Liver (tissue), 9 donors: ENCODE measurements around the gene RRP1. TPM values are rescaled to one million over a fixed set of nuclear protein-coding genes. Genes with fewer than 3 reads are reported as not detected.

Experiments
- DNase-seq: peaks from one replicate; pipeline ENCODE4 v3.0.0-alpha.2; 2017; ENCODE audit warnings: low spot score
- H3K27ac ChIP-seq, 2 donors: one replicate each; pipeline ENCODE4 v1.7.0; 2013; ENCODE audit warnings: inconsistent platforms in 2 of 2, low read length in 2 of 2, control low read depth in 1 of 2, low read depth in 1 of 2, mild to moderate bottlenecking in 1 of 2
- H3K27me3 ChIP-seq, 4 donors: one replicate each; pipeline versions ENCODE4 v1.6.1 to v1.7.0; 2013; ENCODE audit warnings: low read length in 3 of 4, inconsistent platforms in 1 of 4, mild to moderate bottlenecking in 1 of 4, moderate library complexity in 1 of 4; ENCODE audit not compliant: control insufficient read depth in 4 of 4, insufficient read depth in 4 of 4
- H3K36me3 ChIP-seq, 4 donors: one replicate each; pipeline versions ENCODE4 v1.6.1 to v1.7.0; 2013; ENCODE audit warnings: low read length in 3 of 4, mild to moderate bottlenecking in 3 of 4, low read depth in 1 of 4, moderate library complexity in 1 of 4; ENCODE audit not compliant: control insufficient read depth in 4 of 4, insufficient read depth in 3 of 4
- H3K4me1 ChIP-seq, 4 donors: one replicate each; pipeline versions ENCODE4 v1.6.1 to v1.7.0; 2013; ENCODE audit warnings: low read length in 3 of 4, mild to moderate bottlenecking in 3 of 4, moderate library complexity in 1 of 4; ENCODE audit not compliant: control insufficient read depth in 4 of 4, insufficient read depth in 4 of 4
- H3K4me3 ChIP-seq, 3 donors: one replicate each; pipeline versions ENCODE4 v1.6.1 to v1.7.0; 2013; ENCODE audit warnings: low read length in 3 of 3, control low read depth in 1 of 3, low read depth in 1 of 3, mild to moderate bottlenecking in 1 of 3
- H3K9ac ChIP-seq, 2 donors: one replicate each; pipeline ENCODE4 v1.7.0; 2013; ENCODE audit warnings: low read length in 2 of 2, mild to moderate bottlenecking in 2 of 2, moderate library complexity in 2 of 2, control low read depth in 1 of 2, low read depth in 1 of 2
- H3K9me3 ChIP-seq, 4 donors: one replicate each; pipeline versions ENCODE4 v1.6.1 to v1.7.0; 2013; ENCODE audit warnings: low read length in 3 of 4; ENCODE audit not compliant: control insufficient read depth in 4 of 4
- EGR1 ChIP-seq, 2 donors: IDR thresholded peaks; 2 replicates each; pipeline ENCODE4 v1.6.1; 2016 to 2018; ENCODE audit warnings: antibody characterized with exemption in 2 of 2, low read depth in 2 of 2
- FOXA1 ChIP-seq: IDR thresholded peaks from 2 replicates; pipeline ENCODE4 v1.6.1; 2016; ENCODE audit warnings: antibody characterized with exemption
- GABPA ChIP-seq, 2 donors: IDR thresholded peaks in 1 of 2; conservative IDR thresholded peaks in 1 of 2; 2 replicates each; pipeline ENCODE4 v1.6.1; 2016; ENCODE audit warnings: antibody characterized with exemption in 2 of 2, mild to moderate bottlenecking in 1 of 2, moderate library complexity in 1 of 2
- HNF4A ChIP-seq, 2 donors: conservative IDR thresholded peaks; 2 replicates each; pipeline ENCODE4 v1.6.1; 2016; ENCODE audit warnings: antibody characterized with exemption in 2 of 2, mild to moderate bottlenecking in 2 of 2
- HNF4G ChIP-seq: IDR thresholded peaks from 2 replicates; pipeline ENCODE4 v1.6.1; 2016; ENCODE audit warnings: antibody characterized with exemption
- NR2F2 ChIP-seq: IDR thresholded peaks from 2 replicates; pipeline ENCODE4 v1.6.1; 2016; ENCODE audit warnings: antibody characterized with exemption
- RXRA ChIP-seq, 2 donors: IDR thresholded peaks; 2 replicates each; pipeline ENCODE4 v1.6.1; 2017 to 2018; ENCODE audit warnings: antibody characterized with exemption in 2 of 2, mild to moderate bottlenecking in 1 of 2
- SP1 ChIP-seq: IDR thresholded peaks from 2 replicates; pipeline ENCODE4 v1.6.1; 2018; ENCODE audit warnings: antibody characterized with exemption, mild to moderate bottlenecking
- YY1 ChIP-seq: IDR thresholded peaks from 2 replicates; pipeline ENCODE4 v1.6.1; 2016; ENCODE audit warnings: antibody characterized with exemption, mild to moderate bottlenecking
- WGBS: extraction: QIAGEN DNeasy Blood & Tissue Kit; methylation state at CpG from one replicate; pipeline ENCODE4 v1.1.7; 2013; 5-methylcytosine and 5-hydroxymethylcytosine counted together
- polyA plus RNA-seq, 2 donors: library from polyadenylated mRNA; stranded (reverse) in 1 of 2; unstranded in 1 of 2; fragments of 200-250 nt in 1 of 2; fragments of >200 nt in 1 of 2; fragmentation: Nextera tagmentation in 1 of 2; extraction: Ambion mirVana in 1 of 2; gene quantifications; one replicate each; pipeline versions ENCODE4 v1.2.1 to v1.2.3, GENCODE V29; 2013 to 2015
- total RNA-seq, 2 donors: library from RNA; depleted of rRNA; stranded (reverse); fragments of >200 nt; gene quantifications; one replicate each; pipeline ENCODE4 v1.2.3, GENCODE V29; 2014
- TF ChIP-seq, protein P1 (sequence below): IDR thresholded peaks from 2 replicates; pipeline ENCODE4 v1.6.1; 2016; ENCODE audit warnings: antibody characterized with exemption
- TF ChIP-seq, protein P2 (sequence below): IDR thresholded peaks from 2 replicates; pipeline ENCODE4 v1.6.1; 2016; ENCODE audit warnings: antibody characterized with exemption
- TF ChIP-seq, protein P3 (sequence below): IDR thresholded peaks from 2 replicates; pipeline ENCODE4 v1.6.1; 2016; ENCODE audit warnings: antibody characterized with exemption, mild to moderate bottlenecking
- TF ChIP-seq, protein P4 (sequence below): fragments of 150-350 bp; IDR thresholded peaks from 2 replicates; pipeline ENCODE4 v1.5.1; 2017; ENCODE audit warnings: improper control_type of control experiment, low read depth, low read length; ENCODE audit not compliant: missing input control
- donor health status: healthy.
- donor health status: healthy.
- donor health status: healthy.
- donor health status: healthy.
- donor health status: healthy.

Gene RRP1
- total and polyA plus RNA-seq, 4 donors = 5.4 to 15.0 (median 7.7) TPM

DNA sequence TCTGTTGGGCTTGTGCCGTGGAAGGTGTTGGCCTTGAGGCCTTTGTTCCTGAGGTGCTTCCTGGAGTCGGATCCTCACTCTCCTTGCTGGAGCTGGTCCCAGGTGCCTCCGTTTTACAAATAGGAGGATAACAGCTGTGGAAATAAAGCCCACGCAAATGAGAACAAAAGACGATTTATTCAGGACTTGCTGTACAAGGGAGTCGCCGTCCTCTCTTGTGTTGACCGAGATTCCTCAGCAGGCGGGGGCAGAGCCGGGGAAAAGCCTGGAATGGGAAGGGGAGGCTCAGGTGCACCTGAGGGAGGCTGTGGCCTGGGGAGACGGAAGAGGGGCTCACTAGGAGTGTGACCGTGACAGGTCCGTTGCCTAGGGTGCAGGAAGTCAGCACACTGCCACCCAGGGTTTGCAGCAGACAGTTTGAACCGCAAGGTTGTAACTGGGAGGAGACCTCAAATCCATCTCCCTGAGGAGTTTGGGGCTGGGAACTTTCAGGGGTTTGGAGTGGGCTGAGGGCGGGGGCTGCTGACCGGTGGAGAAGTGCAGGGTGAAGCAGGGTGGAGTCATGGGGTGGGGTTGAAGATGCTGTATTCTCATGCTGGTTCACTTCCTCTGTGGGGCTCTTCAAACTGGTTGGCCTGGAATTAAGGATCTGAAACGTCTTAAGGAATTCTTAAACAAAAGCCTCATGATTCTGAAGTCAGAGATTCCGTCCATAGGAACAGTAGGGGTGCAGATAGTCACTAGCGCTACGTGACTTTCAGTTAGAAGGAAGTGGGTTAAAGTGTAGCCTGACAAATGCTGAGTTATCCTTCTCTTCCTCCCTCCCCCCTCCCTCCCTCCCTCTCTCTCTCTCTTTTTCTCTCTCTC lies 10.7 kb upstream of the RRP1 start:
- no peak overlapping the region for H3K27ac ChIP-seq
- TF ChIP-seq FOXA1 (no peak), EGR1 (IDR thresholded peaks at IDR 0.05; ENCODE audit: low read depth in 2 of 2) (no peak), HNF4A (conservative IDR thresholded peaks at IDR 0.05) (no peak), GABPA (IDR thresholded peaks at IDR 0.05 in 1 of 2, conservative IDR thresholded peaks at IDR 0.05 in 1 of 2) (no peak), HNF4G (no peak), SP1 (no peak), NR2F2 (no peak)
- TF ChIP-seq, protein P1, sequence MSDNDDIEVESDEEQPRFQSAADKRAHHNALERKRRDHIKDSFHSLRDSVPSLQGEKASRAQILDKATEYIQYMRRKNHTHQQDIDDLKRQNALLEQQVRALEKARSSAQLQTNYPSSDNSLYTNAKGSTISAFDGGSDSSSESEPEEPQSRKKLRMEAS = no peak
- H3K36me3 ChIP-seq = peaks cover 0 to 7% (median 3%) of the 10 kb centered on the region in 4 donors
- no peak for DNase-seq
- H3K9ac ChIP-seq = no peak overlapping the region
- H3K27me3 ChIP-seq = no peaks in the 10 kb centered on the region
- WGBS = 79% methylated on average over 20 of the region's 20 CpGs
- no peaks in the 10 kb centered on the region for H3K9me3 ChIP-seq
- H3K4me3 ChIP-seq = no peak overlapping the region
- peaks cover 14 to 29% (median 19%) of the 10 kb centered on the region in 4 donors for H3K4me1 ChIP-seq

DNA sequence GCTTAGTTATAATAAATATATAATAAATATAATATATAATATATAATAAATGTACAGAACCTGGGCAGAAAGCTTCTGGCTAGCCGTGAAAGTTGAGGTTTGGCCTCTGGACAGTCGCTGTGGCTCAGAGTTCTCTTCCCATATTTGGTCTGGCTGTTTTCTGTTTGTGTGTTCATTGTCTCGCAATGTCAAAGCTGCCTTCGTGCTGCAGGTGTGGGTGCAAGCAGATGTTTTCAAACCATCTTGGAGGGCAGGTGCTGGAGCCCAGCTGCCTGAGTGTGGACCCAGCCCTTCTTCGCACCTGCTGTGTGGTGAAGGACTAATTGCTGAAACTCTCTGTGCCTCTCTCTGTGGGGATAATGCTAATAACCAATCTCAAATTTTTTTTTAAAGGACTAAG lies 9.7 kb upstream of the RRP1 start:
- H3K27ac ChIP-seq = no peak overlapping the region
- DNase-seq = no peak
- no peaks in the 10 kb centered on the region for H3K36me3 ChIP-seq
- H3K4me1 ChIP-seq = peaks cover 14 to 25% (median 21%) of the 10 kb centered on the region in 4 donors
- no peak overlapping the region for H3K4me3 ChIP-seq
- TF ChIP-seq SP1 = no peak
- TF ChIP-seq, protein P2, sequence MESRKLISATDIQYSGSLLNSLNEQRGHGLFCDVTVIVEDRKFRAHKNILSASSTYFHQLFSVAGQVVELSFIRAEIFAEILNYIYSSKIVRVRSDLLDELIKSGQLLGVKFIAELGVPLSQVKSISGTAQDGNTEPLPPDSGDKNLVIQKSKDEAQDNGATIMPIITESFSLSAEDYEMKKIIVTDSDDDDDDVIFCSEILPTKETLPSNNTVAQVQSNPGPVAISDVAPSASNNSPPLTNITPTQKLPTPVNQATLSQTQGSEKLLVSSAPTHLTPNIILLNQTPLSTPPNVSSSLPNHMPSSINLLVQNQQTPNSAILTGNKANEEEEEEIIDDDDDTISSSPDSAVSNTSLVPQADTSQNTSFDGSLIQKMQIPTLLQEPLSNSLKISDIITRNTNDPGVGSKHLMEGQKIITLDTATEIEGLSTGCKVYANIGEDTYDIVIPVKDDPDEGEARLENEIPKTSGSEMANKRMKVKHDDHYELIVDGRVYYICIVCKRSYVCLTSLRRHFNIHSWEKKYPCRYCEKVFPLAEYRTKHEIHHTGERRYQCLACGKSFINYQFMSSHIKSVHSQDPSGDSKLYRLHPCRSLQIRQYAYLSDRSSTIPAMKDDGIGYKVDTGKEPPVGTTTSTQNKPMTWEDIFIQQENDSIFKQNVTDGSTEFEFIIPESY = no peak
- TF ChIP-seq, protein P3, sequence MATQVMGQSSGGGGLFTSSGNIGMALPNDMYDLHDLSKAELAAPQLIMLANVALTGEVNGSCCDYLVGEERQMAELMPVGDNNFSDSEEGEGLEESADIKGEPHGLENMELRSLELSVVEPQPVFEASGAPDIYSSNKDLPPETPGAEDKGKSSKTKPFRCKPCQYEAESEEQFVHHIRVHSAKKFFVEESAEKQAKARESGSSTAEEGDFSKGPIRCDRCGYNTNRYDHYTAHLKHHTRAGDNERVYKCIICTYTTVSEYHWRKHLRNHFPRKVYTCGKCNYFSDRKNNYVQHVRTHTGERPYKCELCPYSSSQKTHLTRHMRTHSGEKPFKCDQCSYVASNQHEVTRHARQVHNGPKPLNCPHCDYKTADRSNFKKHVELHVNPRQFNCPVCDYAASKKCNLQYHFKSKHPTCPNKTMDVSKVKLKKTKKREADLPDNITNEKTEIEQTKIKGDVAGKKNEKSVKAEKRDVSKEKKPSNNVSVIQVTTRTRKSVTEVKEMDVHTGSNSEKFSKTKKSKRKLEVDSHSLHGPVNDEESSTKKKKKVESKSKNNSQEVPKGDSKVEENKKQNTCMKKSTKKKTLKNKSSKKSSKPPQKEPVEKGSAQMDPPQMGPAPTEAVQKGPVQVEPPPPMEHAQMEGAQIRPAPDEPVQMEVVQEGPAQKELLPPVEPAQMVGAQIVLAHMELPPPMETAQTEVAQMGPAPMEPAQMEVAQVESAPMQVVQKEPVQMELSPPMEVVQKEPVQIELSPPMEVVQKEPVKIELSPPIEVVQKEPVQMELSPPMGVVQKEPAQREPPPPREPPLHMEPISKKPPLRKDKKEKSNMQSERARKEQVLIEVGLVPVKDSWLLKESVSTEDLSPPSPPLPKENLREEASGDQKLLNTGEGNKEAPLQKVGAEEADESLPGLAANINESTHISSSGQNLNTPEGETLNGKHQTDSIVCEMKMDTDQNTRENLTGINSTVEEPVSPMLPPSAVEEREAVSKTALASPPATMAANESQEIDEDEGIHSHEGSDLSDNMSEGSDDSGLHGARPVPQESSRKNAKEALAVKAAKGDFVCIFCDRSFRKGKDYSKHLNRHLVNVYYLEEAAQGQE = no peak
- TF ChIP-seq, protein P4, sequence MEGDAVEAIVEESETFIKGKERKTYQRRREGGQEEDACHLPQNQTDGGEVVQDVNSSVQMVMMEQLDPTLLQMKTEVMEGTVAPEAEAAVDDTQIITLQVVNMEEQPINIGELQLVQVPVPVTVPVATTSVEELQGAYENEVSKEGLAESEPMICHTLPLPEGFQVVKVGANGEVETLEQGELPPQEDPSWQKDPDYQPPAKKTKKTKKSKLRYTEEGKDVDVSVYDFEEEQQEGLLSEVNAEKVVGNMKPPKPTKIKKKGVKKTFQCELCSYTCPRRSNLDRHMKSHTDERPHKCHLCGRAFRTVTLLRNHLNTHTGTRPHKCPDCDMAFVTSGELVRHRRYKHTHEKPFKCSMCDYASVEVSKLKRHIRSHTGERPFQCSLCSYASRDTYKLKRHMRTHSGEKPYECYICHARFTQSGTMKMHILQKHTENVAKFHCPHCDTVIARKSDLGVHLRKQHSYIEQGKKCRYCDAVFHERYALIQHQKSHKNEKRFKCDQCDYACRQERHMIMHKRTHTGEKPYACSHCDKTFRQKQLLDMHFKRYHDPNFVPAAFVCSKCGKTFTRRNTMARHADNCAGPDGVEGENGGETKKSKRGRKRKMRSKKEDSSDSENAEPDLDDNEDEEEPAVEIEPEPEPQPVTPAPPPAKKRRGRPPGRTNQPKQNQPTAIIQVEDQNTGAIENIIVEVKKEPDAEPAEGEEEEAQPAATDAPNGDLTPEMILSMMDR = no peak
- no peak for TF ChIP-seq RXRA (IDR thresholded peaks at IDR 0.05)
- no peak for TF ChIP-seq YY1
- H3K9me3 ChIP-seq = no peaks in the 10 kb centered on the region
- H3K27me3 ChIP-seq = no peaks in the 10 kb centered on the region
- 72% methylated on average over 5 of the region's 5 CpGs for WGBS
- no peak overlapping the region for H3K9ac ChIP-seq
